ENCODE measurements around the gene APOL4.
"Not testable (repeated sequence)": the region's sequence is repeated elsewhere in the genome, so short reads cannot be mapped to it uniquely, and the experiment has no call there.

The APOL4 gene

GRCh38 chr22:36201630-36202319, at the start of gene APOL4:
Gene APOL4 (minus strand): TSS chr22:36201809. CDS start chr22:36201734, 75 bp downstream.
- peak; percentile 11 for DNase-seq

- DNase-seq = not testable (repeated sequence)
These were observed 48.8 kb upstream of the APOL4 start for GRCh38 chr22:36250292-36250960.

GRCh38 chr22:36249160-36249559, 47.6 kb upstream of the APOL4 start:
- no peak for DNase-seq

GRCh38 chr22:36247955-36248354, 46.3 kb upstream of the APOL4 start:
- DNase-seq = no peak

GRCh38 chr22:36246718-36247117, 45.1 kb upstream of the APOL4 start:
- DNase-seq = no peak

GRCh38 chr22:36245805-36246356, 44.3 kb upstream of the APOL4 start:
- no peak for DNase-seq

- DNase-seq = peak; percentile 54
These were observed 43.1 kb upstream of the APOL4 start for GRCh38 chr22:36244522-36245391.

- no peak for DNase-seq
These were observed 42.4 kb upstream of the APOL4 start for GRCh38 chr22:36243986-36244385.

- peak; percentile 80 for DNase-seq
These were observed 38.0 kb upstream of the APOL4 start, which contains the start of gene APOL2 for GRCh38 chr22:36239401-36240171. Gene APOL2 (minus strand): TSS chr22:36239527. CDS start chr22:36233162, 6,365 bp downstream.

- DNase-seq = no peak
These were observed 37.5 kb upstream of the APOL4 start for GRCh38 chr22:36239150-36239400.

- no peak for DNase-seq
These were observed 37.0 kb upstream of the APOL4 start for GRCh38 chr22:36238373-36239149.

GRCh38 chr22:36237462-36238372, 36.1 kb upstream of the APOL4 start:
- DNase-seq = no peak

GRCh38 chr22:36236388-36237319, 35.0 kb upstream of the APOL4 start:
- no peak for DNase-seq

GRCh38 chr22:36235585-36235984, 34.0 kb upstream of the APOL4 start:
- no peak for DNase-seq

- DNase-seq = no peak
These were observed 33.3 kb upstream of the APOL4 start for GRCh38 chr22:36234919-36235318.

GRCh38 chr22:36234213-36234612, 32.6 kb upstream of the APOL4 start:
- DNase-seq = no peak

GRCh38 chr22:36233796-36234195, 32.2 kb upstream of the APOL4 start:
- no peak for DNase-seq

GRCh38 chr22:36232715-36233401, 31.2 kb upstream of the APOL4 start:
- DNase-seq = no peak

GRCh38 chr22:36231051-36231450, 29.4 kb upstream of the APOL4 start:
- DNase-seq = not testable (repeated sequence)
